K562 (cell line): ENCODE results near the gene TRIAP1. TPM values are rescaled to one million over a fixed set of nuclear protein-coding genes. Genes with fewer than 3 reads are reported as not detected.

ENCODE experiments used
- ARID2 ChIP-seq: fragments of 450-650 bp; IDR thresholded peaks from 2 replicates; pipeline ENCODE4 v1.6.1; 2017; ENCODE audit warnings: antibody characterized with exemption, mild to moderate bottlenecking
- BRD9 ChIP-seq: fragments of 450-650 bp; IDR thresholded peaks from 2 replicates; pipeline ENCODE4 v1.6.1; 2018; ENCODE audit warnings: low read depth; ENCODE audit not compliant: partially characterized antibody
- HDAC8 ChIP-seq: fragments of 450-650 bp; IDR thresholded peaks from 2 replicates; pipeline ENCODE4 v1.6.1; 2016; ENCODE audit warnings: mild to moderate bottlenecking, missing genetic modification characterization, moderate library complexity, missing compliant biosample characterization
- KAT8 ChIP-seq: fragments of 450-650 bp; IDR thresholded peaks from 2 replicates; pipeline ENCODE4 v1.6.1; 2016; ENCODE audit warnings: low read depth, mild to moderate bottlenecking
- KDM5B ChIP-seq: fragments of 200-600 bp; sonication (generic); IDR thresholded peaks from 2 replicates; pipeline ENCODE4 v1.6.1; 2012; ENCODE audit warnings: low read depth, mild to moderate bottlenecking, moderate library complexity, low read length, control low read depth, inconsistent platforms; ENCODE audit not compliant: insufficient replicate concordance
- MBD2 ChIP-seq: sonication (generic); IDR thresholded peaks from 2 replicates; pipeline ENCODE4 v1.6.1; 2016; ENCODE audit warnings: low read depth, borderline replicate concordance
- NELFE ChIP-seq: IDR thresholded peaks from 2 replicates; pipeline ENCODE4 v1.6.1; 2011; ENCODE audit warnings: mild to moderate bottlenecking; ENCODE audit not compliant: insufficient read depth, insufficient read length
- SRSF9 ChIP-seq: fragments of 200-400 bp; formaldehyde crosslinking; IDR thresholded peaks from 2 replicates; pipeline ENCODE4 v1.6.1; 2017; ENCODE audit warnings: low read depth, low read length, borderline replicate concordance
- STAT5B ChIP-seq: fragments of 250-450 bp; sonication (Bioruptor Pico); IDR thresholded peaks from 2 replicates; pipeline ENCODE4 v1.8.0; 2021; ENCODE audit warnings: mild to moderate bottlenecking, inconsistent platforms
- TAF1 ChIP-seq: IDR thresholded peaks from 2 replicates; pipeline ENCODE4 v1.6.1; 2011; ENCODE audit warnings: mild to moderate bottlenecking, low read length, moderate library complexity; ENCODE audit not compliant: insufficient read depth, control insufficient read depth, severe bottlenecking; ENCODE audit errors: extremely low read depth
- ZNF121 ChIP-seq: sonication (generic); formaldehyde crosslinking; conservative IDR thresholded peaks from 2 replicates; pipeline ENCODE4 v1.8.0; 2022; ENCODE audit warnings: missing genetic modification reagents
- ZNF253 ChIP-seq: fragments of 250-450 bp; sonication (Bioruptor Pico); conservative IDR thresholded peaks from 2 replicates; pipeline ENCODE4 v1.6.1; 2021; ENCODE audit warnings: mild to moderate bottlenecking
- polyA plus RNA-seq, 8 experiments: library from polyadenylated mRNA; depleted of rRNA in 4 of 8; stranded (reverse) in 5 of 8; unstranded in 3 of 8; fragments of >200 nt; fragmentation: Nextera tagmentation in 2 of 8; fragmentation: Illumina TruSeq in 1 of 8; extraction: Ambion mirVana in 2 of 8; extraction: Trizol in 1 of 8; gene quantifications; 2 replicates each; pipeline versions ENCODE4 v1.2.1 to v1.2.3, GENCODE V29; 2011 to 2014; ENCODE audit warnings: inconsistent platforms in 1 of 8, missing spikeins in 1 of 8
- total RNA-seq, 7 experiments: library from RNA; depleted of rRNA in 6 of 7; stranded (reverse); fragments of >200 nt in 6 of 7; fragmentation: Illumina TruSeq in 2 of 7; extraction: Trizol in 2 of 7; gene quantifications; 2 replicates each; pipeline versions ENCODE4 v1.2.1 to v1.2.3, GENCODE V29; 2011 to 2021; ENCODE audit warnings: low replicate concordance in 1 of 7
- TF ChIP-seq, protein P1 (sequence below): fragments of 200-800 bp; sonication (Bioruptor generic); IDR thresholded peaks from 2 replicates; pipeline ENCODE4 v1.6.1; 2016; ENCODE audit warnings: missing genetic modification characterization, missing compliant biosample characterization
- TF ChIP-seq, protein P2 (sequence below): sonication (generic); formaldehyde crosslinking; IDR thresholded peaks from 2 replicates; pipeline ENCODE4 v1.4.0; 2020; ENCODE audit warnings: mild to moderate bottlenecking, missing genetic modification reagents
- TF ChIP-seq, protein P3 (sequence below): fragments of 250-450 bp; sonication (Bioruptor Pico); IDR thresholded peaks from 2 replicates; pipeline ENCODE4 v1.4.0; 2020; ENCODE audit warnings: borderline replicate concordance
- TF ChIP-seq, protein P4 (sequence below): fragments of 450-650 bp; formaldehyde crosslinking; conservative IDR thresholded peaks from 2 replicates; pipeline ENCODE4 v1.4.0; 2022; ENCODE audit warnings: mild to moderate bottlenecking, missing genetic modification characterization

The TRIAP1 gene
- total and polyA plus RNA-seq, 9 of the 15 experiments (the other 6 are each of a cell fraction or from before 2014, with no cell fraction given), result 37.3 to 354 (median 65.4) TPM

DNA sequence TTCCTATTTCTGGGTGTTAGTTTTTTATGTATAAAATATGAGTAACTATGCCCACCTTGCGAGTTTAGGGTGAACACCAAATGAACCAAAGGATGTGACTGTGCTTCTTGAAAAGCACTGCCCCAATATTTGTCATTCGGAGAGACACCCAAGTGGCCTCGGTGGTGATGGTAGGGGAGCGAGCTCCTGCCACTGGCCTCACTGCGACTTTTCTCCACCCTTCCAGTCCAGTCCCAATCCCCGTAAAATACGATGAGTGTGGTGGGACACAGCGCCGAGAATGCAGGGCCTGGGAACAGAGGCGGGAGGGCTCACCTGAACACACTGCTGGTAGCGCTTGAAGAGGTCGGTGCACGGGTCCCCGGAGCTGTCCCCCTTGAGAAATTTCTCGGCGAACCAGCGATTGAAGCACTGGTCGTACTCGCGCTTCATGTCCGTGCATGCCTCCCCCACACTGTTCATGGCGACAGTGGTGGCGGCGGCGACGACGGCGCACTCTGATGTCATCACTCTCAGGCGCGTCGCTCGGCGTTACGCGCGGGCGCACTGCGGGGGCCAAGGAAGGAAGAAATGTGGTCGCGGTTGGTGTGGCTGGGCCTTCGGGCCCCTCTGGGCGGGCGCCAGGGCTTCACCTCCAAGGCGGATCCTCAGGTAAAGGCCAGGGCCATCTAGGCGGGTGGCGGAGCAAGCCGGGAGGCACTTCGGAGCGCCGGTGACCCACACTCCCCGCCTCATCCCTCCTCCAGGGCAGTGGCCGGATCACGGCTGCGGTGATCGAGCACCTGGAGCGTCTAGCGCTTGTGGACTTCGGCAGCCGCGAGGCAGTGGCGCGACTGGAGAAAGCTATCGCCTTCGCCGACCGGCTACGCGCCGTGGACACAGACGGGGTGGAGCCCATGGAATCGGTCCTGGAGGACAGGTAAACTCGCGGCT lies at the start of gene TRIAP1, which contains the start of gene GATC (continued):
- TF ChIP-seq, protein P1, sequence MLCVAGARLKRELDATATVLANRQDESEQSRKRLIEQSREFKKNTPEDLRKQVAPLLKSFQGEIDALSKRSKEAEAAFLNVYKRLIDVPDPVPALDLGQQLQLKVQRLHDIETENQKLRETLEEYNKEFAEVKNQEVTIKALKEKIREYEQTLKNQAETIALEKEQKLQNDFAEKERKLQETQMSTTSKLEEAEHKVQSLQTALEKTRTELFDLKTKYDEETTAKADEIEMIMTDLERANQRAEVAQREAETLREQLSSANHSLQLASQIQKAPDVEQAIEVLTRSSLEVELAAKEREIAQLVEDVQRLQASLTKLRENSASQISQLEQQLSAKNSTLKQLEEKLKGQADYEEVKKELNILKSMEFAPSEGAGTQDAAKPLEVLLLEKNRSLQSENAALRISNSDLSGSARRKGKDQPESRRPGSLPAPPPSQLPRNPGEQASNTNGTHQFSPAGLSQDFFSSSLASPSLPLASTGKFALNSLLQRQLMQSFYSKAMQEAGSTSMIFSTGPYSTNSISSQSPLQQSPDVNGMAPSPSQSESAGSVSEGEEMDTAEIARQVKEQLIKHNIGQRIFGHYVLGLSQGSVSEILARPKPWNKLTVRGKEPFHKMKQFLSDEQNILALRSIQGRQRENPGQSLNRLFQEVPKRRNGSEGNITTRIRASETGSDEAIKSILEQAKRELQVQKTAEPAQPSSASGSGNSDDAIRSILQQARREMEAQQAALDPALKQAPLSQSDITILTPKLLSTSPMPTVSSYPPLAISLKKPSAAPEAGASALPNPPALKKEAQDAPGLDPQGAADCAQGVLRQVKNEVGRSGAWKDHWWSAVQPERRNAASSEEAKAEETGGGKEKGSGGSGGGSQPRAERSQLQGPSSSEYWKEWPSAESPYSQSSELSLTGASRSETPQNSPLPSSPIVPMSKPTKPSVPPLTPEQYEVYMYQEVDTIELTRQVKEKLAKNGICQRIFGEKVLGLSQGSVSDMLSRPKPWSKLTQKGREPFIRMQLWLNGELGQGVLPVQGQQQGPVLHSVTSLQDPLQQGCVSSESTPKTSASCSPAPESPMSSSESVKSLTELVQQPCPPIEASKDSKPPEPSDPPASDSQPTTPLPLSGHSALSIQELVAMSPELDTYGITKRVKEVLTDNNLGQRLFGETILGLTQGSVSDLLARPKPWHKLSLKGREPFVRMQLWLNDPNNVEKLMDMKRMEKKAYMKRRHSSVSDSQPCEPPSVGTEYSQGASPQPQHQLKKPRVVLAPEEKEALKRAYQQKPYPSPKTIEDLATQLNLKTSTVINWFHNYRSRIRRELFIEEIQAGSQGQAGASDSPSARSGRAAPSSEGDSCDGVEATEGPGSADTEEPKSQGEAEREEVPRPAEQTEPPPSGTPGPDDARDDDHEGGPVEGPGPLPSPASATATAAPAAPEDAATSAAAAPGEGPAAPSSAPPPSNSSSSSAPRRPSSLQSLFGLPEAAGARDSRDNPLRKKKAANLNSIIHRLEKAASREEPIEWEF (CRISPR knock-in tag), result no peak
- TF ChIP-seq STAT5B (CRISPR knock-in tag) (no peak), HDAC8 (tag) (no peak), KDM5B (peak; percentile 89), NELFE (no peak), ZNF253 (CRISPR knock-in tag) (no peak), KAT8 (0 out of 2 replicates have a peak, but pooled peaks have one; percentile 21), SRSF9 (no peak), MBD2 (peak; percentile 94), TAF1 (peak; percentile 92), ARID2 (no peak), ZNF121 (CRISPR knock-in tag) (no peak), BRD9 (no peak)
- TF ChIP-seq, protein P2, sequence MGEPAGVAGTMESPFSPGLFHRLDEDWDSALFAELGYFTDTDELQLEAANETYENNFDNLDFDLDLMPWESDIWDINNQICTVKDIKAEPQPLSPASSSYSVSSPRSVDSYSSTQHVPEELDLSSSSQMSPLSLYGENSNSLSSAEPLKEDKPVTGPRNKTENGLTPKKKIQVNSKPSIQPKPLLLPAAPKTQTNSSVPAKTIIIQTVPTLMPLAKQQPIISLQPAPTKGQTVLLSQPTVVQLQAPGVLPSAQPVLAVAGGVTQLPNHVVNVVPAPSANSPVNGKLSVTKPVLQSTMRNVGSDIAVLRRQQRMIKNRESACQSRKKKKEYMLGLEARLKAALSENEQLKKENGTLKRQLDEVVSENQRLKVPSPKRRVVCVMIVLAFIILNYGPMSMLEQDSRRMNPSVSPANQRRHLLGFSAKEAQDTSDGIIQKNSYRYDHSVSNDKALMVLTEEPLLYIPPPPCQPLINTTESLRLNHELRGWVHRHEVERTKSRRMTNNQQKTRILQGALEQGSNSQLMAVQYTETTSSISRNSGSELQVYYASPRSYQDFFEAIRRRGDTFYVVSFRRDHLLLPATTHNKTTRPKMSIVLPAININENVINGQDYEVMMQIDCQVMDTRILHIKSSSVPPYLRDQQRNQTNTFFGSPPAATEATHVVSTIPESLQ (CRISPR knock-in tag), result no peak; the same call in 1 of the 2 replicates
- TF ChIP-seq, protein P3, sequence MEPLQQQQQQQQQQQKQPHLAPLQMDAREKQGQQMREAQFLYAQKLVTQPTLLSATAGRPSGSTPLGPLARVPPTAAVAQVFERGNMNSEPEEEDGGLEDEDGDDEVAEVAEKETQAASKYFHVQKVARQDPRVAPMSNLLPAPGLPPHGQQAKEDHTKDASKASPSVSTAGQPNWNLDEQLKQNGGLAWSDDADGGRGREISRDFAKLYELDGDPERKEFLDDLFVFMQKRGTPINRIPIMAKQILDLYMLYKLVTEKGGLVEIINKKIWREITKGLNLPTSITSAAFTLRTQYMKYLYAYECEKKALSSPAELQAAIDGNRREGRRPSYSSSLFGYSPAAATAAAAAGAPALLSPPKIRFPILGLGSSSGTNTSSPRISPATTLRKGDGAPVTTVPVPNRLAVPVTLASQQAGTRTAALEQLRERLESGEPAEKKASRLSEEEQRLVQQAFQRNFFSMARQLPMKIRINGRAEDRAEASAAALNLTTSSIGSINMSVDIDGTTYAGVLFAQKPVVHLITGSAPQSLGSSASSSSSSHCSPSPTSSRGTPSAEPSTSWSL (CRISPR knock-in tag), result 0 out of 2 replicates have a peak, but pooled peaks have one; percentile 49
- TF ChIP-seq, protein P4, sequence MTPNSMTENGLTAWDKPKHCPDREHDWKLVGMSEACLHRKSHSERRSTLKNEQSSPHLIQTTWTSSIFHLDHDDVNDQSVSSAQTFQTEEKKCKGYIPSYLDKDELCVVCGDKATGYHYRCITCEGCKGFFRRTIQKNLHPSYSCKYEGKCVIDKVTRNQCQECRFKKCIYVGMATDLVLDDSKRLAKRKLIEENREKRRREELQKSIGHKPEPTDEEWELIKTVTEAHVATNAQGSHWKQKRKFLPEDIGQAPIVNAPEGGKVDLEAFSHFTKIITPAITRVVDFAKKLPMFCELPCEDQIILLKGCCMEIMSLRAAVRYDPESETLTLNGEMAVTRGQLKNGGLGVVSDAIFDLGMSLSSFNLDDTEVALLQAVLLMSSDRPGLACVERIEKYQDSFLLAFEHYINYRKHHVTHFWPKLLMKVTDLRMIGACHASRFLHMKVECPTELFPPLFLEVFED (CRISPR knock-in tag), result no peak
